Heart left ventricle (tissue), 13 donors: ENCODE data around the gene UBAP1.
"Not testable (repeated sequence)": the region's sequence is repeated elsewhere in the genome, so short reads cannot be mapped to it uniquely, and the experiment has no call there.

Experiments used
- POLR2A ChIP-seq, 2 donors: fragments of 450-650 bp; IDR thresholded peaks; one replicate each; pipeline ENCODE4 v1.6.1; 2017; ENCODE audit warnings: antibody characterized with exemption in 2 of 2, mild to moderate bottlenecking in 2 of 2, moderate library complexity in 2 of 2
- TF ChIP-seq, protein P1 (sequence below), 12 donors: fragments of 200-600 bp; sonication (generic) in 4 of 12; IDR thresholded peaks; one replicate each; pipeline versions ENCODE4 v1.5.0 to v1.8.0; 2018 to 2022; ENCODE audit warnings: antibody characterized with exemption in 12 of 12, mild to moderate bottlenecking in 5 of 12
- donor health status: ischemic (EF 13 %, LVEDD 7.1; RV severe dilation, severe dysfunction).
- donor health status: DM: no; HTN: yes; CAD: no.
- donor health status: DM: no; HTN: no; CAD: no.
- donor health status: ischemic (EF 25% LVEDD 6.9; RV normal size, moderate dysfunction).
- donor health status: ischemic (EF 25% LVEDD 5.7; RV mildly dilated, moderate dysfunction).
- donor health status: ischemic (EF 35%, LVEDD 5.7; RV mildly dilated, moderate dysfunction).
- donor health status: nonischemic (EF 11% LVEDD 7.7; RV severe dilation, severe dysfunction).
- donor health status: DM: yes; HTN: yes; CAD: no.
- donor health status: PGD.
- donor health status: ischemic (EF 29% LVEDD 5.4; RV normal size, mild dysfunction).
- donor health status: nonischemic (EF 23%, LVEDD 6.1; RV moderate dilation, normal function).

DNA sequence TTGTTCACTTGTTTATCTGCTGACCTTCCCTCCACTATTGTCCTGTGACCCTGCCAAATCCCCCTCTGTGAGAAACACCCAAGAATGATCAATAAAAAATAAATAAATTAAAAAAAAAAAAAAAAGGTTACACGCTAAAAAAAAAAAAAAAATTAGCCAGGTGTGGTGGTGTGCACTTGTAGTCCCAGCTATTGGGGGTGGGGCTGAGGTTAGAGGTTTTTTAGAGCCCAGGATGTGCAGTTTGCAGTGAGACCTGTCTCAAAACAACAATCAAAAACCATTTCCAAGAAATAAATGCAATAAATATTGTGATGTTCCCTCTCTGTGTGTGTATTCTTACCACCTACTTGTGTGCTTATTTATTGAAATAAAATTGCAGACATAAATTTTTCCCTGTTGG is 40.2 kb upstream of the UBAP1 start:
- TF ChIP-seq, protein P1, sequence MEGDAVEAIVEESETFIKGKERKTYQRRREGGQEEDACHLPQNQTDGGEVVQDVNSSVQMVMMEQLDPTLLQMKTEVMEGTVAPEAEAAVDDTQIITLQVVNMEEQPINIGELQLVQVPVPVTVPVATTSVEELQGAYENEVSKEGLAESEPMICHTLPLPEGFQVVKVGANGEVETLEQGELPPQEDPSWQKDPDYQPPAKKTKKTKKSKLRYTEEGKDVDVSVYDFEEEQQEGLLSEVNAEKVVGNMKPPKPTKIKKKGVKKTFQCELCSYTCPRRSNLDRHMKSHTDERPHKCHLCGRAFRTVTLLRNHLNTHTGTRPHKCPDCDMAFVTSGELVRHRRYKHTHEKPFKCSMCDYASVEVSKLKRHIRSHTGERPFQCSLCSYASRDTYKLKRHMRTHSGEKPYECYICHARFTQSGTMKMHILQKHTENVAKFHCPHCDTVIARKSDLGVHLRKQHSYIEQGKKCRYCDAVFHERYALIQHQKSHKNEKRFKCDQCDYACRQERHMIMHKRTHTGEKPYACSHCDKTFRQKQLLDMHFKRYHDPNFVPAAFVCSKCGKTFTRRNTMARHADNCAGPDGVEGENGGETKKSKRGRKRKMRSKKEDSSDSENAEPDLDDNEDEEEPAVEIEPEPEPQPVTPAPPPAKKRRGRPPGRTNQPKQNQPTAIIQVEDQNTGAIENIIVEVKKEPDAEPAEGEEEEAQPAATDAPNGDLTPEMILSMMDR (IDR thresholded peaks at IDR 0.05): not testable (repeated sequence)
- not testable (repeated sequence) for TF ChIP-seq POLR2A (IDR thresholded peaks at IDR 0.05)
